KMS-11 (cell line): ENCODE data around the gene CDH11.

ENCODE experiments used
- H2AFZ ChIP-seq: fragments of 200-600 bp; sonication (generic); 2 replicates; pipeline ENCODE4 v1.6.1; 2016; ENCODE audit warnings: antibody characterized with exemption, mixed run types, low read depth
- H3K27ac ChIP-seq: fragments of 200-600 bp; sonication (generic); 2 replicates; pipeline ENCODE4 v1.6.1; 2016; ENCODE audit warnings: mild to moderate bottlenecking, mixed run types
- H3K27me3 ChIP-seq: fragments of 200-600 bp; sonication (generic); 2 replicates; pipeline ENCODE4 v1.6.1; 2017; ENCODE audit warnings: mild to moderate bottlenecking, low read depth, mixed run types, moderate library complexity; ENCODE audit not compliant: insufficient read depth
- H3K36me3 ChIP-seq: fragments of 200-600 bp; sonication (generic); 2 replicates; pipeline ENCODE4 v1.6.1; 2017; ENCODE audit warnings: mild to moderate bottlenecking, mixed run types; ENCODE audit not compliant: insufficient read depth
- H3K4me1 ChIP-seq: fragments of 200-600 bp; sonication (generic); 2 replicates; pipeline ENCODE4 v1.6.1; 2016; ENCODE audit warnings: mild to moderate bottlenecking, low read depth, mixed run types; ENCODE audit not compliant: poor library complexity, severe bottlenecking
- H3K4me2 ChIP-seq: fragments of 200-600 bp; sonication (generic); 2 replicates; pipeline ENCODE4 v1.7.0; 2016; ENCODE audit warnings: mild to moderate bottlenecking, mixed run types
- H3K4me3 ChIP-seq: fragments of 200-600 bp; sonication (generic); IDR thresholded peaks from 2 replicates; pipeline ENCODE4 v1.6.1; 2017; ENCODE audit warnings: low read depth, low read length, mixed read lengths; ENCODE audit not compliant: insufficient read depth
- H3K79me2 ChIP-seq: fragments of 200-600 bp; sonication (generic); 2 replicates; pipeline ENCODE4 v1.6.1; 2016; ENCODE audit warnings: low read depth, mixed run types; ENCODE audit not compliant: insufficient read depth
- H3K9ac ChIP-seq: fragments of 200-600 bp; sonication (generic); 2 replicates; pipeline ENCODE4 v1.6.1; 2016; ENCODE audit warnings: mild to moderate bottlenecking, mixed run types
- H4K20me1 ChIP-seq: fragments of 200-600 bp; sonication (generic); 2 replicates; pipeline ENCODE4 v1.6.1; 2016; ENCODE audit warnings: mild to moderate bottlenecking, mixed run types; ENCODE audit not compliant: insufficient read depth
- TF ChIP-seq, protein P1 (sequence below): fragments of 200-600 bp; sonication (generic); conservative IDR thresholded peaks from 2 replicates; pipeline ENCODE4 v1.6.1; 2017; ENCODE audit warnings: low read depth, mild to moderate bottlenecking, antibody characterized with exemption, low read length, moderate library complexity, mixed read lengths

CDH11 gene

DNA sequence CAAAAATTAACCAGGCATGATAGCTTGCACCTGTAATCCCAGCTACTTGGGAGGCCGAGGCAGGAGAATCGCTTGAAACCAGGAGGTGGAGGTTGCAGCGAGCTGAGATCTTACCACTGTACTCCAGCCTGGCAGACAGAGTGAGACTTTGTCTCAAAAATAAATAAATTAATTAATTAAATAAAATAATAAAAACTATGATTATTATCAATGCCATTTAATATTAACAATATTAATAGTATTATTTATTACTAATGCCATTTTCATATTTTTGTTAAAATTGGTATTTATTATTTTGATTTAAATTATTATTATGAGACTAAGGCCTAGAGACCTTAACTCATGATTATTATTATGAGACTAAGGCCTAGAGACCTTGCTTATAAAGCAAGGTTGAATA, 121.2 kb downstream of the CDH11 start:
- Histone ChIP-seq H3K9ac (no peak overlapping the region), H3K27me3 (no peaks in the 10 kb centered on the region), H2AFZ (no peak overlapping the region), H3K36me3 (no peaks in the 10 kb centered on the region), H4K20me1 (no peaks in the 10 kb centered on the region), H3K4me1 (no peaks in the 10 kb centered on the region), H3K4me2 (no peak overlapping the region), H3K79me2 (no peaks in the 10 kb centered on the region), H3K4me3 (no peak overlapping the region), H3K27ac (no peak overlapping the region)
- TF ChIP-seq, protein P1, sequence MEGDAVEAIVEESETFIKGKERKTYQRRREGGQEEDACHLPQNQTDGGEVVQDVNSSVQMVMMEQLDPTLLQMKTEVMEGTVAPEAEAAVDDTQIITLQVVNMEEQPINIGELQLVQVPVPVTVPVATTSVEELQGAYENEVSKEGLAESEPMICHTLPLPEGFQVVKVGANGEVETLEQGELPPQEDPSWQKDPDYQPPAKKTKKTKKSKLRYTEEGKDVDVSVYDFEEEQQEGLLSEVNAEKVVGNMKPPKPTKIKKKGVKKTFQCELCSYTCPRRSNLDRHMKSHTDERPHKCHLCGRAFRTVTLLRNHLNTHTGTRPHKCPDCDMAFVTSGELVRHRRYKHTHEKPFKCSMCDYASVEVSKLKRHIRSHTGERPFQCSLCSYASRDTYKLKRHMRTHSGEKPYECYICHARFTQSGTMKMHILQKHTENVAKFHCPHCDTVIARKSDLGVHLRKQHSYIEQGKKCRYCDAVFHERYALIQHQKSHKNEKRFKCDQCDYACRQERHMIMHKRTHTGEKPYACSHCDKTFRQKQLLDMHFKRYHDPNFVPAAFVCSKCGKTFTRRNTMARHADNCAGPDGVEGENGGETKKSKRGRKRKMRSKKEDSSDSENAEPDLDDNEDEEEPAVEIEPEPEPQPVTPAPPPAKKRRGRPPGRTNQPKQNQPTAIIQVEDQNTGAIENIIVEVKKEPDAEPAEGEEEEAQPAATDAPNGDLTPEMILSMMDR, result no peak

DNA sequence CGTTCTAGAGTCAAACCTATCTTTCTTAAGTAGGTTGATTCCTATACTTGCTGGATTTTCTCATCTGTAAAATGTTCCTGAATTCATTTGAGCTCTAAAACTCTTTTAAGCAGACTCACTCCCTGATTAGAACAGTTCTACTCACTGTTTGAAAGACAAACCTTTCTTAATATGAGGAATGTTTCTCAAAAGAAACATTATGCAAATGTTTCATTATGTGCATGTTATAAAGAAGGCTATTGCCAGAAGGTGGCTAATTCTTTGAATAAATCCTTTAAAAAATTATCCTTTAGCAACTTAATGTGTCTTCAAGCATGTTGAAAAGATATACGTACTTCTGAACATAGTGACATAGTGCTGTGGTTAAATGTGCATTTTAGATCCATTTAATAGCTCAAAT, 124.1 kb downstream of the CDH11 start:
- Histone ChIP-seq H3K9ac (no peak overlapping the region), H3K4me1 (no peaks in the 10 kb centered on the region), H3K27ac (no peak overlapping the region), H2AFZ (no peak overlapping the region), H3K4me2 (no peak overlapping the region), H4K20me1 (no peaks in the 10 kb centered on the region), H3K27me3 (no peaks in the 10 kb centered on the region), H3K36me3 (no peaks in the 10 kb centered on the region), H3K4me3 (no peak overlapping the region), H3K79me2 (no peaks in the 10 kb centered on the region)
- TF ChIP-seq, protein P1, result no peak

DNA sequence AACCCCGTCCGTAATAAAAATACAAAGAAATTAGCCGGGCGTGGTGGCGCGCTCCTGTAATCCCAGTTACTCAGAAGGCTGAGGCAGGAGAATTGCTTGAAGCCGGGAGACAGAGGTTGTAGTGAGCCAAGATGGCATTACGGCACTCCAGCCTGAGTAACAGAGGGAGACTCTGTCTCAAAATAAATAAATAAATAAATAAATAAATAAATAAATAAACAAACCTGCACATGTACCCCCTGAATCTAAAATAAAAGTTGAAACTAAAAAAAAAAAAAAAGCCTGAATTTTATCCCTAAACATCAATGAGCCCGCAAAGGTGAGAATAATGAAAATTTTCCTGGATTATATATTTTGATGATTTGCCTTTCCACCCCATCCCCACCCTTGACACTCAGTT, 124.7 kb downstream of the CDH11 start:
- H3K4me1 ChIP-seq, result no peaks in the 10 kb centered on the region
- H4K20me1 ChIP-seq, result no peaks in the 10 kb centered on the region
- H3K36me3 ChIP-seq, result no peaks in the 10 kb centered on the region
- no peaks in the 10 kb centered on the region for H3K79me2 ChIP-seq
- H3K27me3 ChIP-seq, result no peaks in the 10 kb centered on the region
- H3K4me3 ChIP-seq, result no peak overlapping the region
- H3K27ac ChIP-seq, result no peak overlapping the region
- no peak overlapping the region for H3K4me2 ChIP-seq
- no peak overlapping the region for H3K9ac ChIP-seq
- no peak overlapping the region for H2AFZ ChIP-seq
- TF ChIP-seq, protein P1, result no peak

DNA sequence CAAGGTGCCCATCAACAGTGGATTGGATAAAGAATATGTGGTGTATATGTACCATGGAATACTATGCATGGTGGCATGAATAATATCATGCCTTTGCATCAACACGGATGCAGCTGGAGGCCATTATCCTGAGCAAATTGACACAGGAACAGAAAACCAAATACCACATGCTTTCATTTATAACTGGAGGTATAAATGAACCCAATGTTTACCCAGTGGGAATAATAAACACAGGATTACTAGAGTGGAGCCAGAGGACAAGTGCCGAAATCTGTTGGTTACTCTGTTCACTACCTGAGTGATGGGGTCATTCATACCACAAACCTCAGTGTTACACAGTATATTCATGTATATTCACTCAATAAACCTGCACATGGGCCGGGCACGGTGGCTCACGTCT, 125.2 kb downstream of the CDH11 start:
- H3K9ac ChIP-seq, result no peak overlapping the region
- no peaks in the 10 kb centered on the region for H3K36me3 ChIP-seq
- no peak overlapping the region for H3K4me2 ChIP-seq
- TF ChIP-seq, protein P1, result no peak
- H4K20me1 ChIP-seq, result no peaks in the 10 kb centered on the region
- no peaks in the 10 kb centered on the region for H3K4me1 ChIP-seq
- H3K27me3 ChIP-seq, result no peaks in the 10 kb centered on the region
- no peak overlapping the region for H2AFZ ChIP-seq
- no peak overlapping the region for H3K27ac ChIP-seq
- no peak overlapping the region for H3K4me3 ChIP-seq
- H3K79me2 ChIP-seq, result no peaks in the 10 kb centered on the region

DNA sequence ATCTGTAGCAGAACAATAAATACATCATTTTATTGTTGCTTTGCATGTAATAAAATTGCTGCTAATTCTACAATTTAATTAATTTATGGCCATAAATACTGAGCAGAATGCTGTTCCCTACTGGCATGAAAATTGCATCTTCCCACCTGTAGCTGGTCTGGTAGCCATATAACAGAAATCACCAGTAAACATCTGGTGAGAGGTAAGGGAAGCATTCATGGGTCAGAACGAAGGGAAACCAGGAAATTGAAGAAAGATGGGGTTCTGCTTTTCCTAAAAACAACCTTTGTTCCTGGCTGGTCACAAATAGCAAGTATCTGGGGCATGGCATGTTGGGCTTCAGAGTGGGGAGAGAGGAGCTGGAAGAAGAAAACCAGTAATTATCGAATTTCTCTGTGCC, 128.4 kb downstream of the CDH11 start:
- no peaks in the 10 kb centered on the region for H3K36me3 ChIP-seq

More for the DNA sequence above, 128.4 kb downstream of the CDH11 start:
- no peaks in the 10 kb centered on the region for H3K27me3 ChIP-seq
- H3K9ac ChIP-seq, result no peak overlapping the region
- H3K4me2 ChIP-seq, result no peak overlapping the region
- no peaks in the 10 kb centered on the region for H3K4me1 ChIP-seq
- TF ChIP-seq, protein P1, result no peak
- H3K27ac ChIP-seq, result no peak overlapping the region
- H3K79me2 ChIP-seq, result no peaks in the 10 kb centered on the region
- no peak overlapping the region for H2AFZ ChIP-seq
- H4K20me1 ChIP-seq, result no peaks in the 10 kb centered on the region
- H3K4me3 ChIP-seq, result no peak overlapping the region
